BE2C (cell line): Measurements from ENCODE around the gene HORMAD2.
"Not testable (repeated sequence)": the region's sequence is repeated elsewhere in the genome, so short reads cannot be mapped to it uniquely, and the experiment has no call there.

Source experiments
- DNase-seq: peaks from one replicate; pipeline ENCODE4 v3.0.0-alpha.2; 2020
- H3K27me3 ChIP-seq: fragments of 250-450 bp; sonication (Bioruptor Pico); 2 replicates; pipeline ENCODE4 v1.5.1; 2020; ENCODE audit warnings: mild to moderate bottlenecking
- H3K36me3 ChIP-seq: fragments of 250-450 bp; sonication (Bioruptor Pico); 2 replicates; pipeline ENCODE4 v1.5.1; 2020; ENCODE audit warnings: mild to moderate bottlenecking
- H3K4me1 ChIP-seq: fragments of 250-450 bp; sonication (Bioruptor Pico); 2 replicates; pipeline ENCODE4 v1.5.1; 2020
- H3K4me3 ChIP-seq: 2 replicates; pipeline ENCODE4 v1.5.1; 2011; ENCODE audit warnings: low read depth, low read length
- H3K9me3 ChIP-seq: fragments of 250-450 bp; sonication (Bioruptor Pico); 2 replicates; pipeline ENCODE4 v1.5.1; 2020
- CTCF ChIP-seq: IDR thresholded peaks from 2 replicates; pipeline ENCODE4 v1.5.1; 2012; ENCODE audit warnings: mild to moderate bottlenecking, low read depth, low read length

The HORMAD2 gene

GRCh38 chr22:30196141-30196879 lies 116.0 kb downstream of the HORMAD2 start:
- Histone ChIP-seq H3K27me3 (no peaks in the 10 kb centered on the region), H3K4me3 (no peak overlapping the region), H3K36me3 (no peaks in the 10 kb centered on the region), H3K9me3 (no peaks in the 10 kb centered on the region), H3K4me1 (no peaks in the 10 kb centered on the region)
- TF ChIP-seq CTCF = no peak
- DNase-seq = no peak

- Histone ChIP-seq H3K4me3 (no peak overlapping the region), H3K36me3 (no peaks in the 10 kb centered on the region), H3K27me3 (no peaks in the 10 kb centered on the region), H3K4me1 (no peaks in the 10 kb centered on the region), H3K9me3 (no peaks in the 10 kb centered on the region)
- DNase-seq = no peak
- TF ChIP-seq CTCF = no peak
These were observed 116.6 kb downstream of the HORMAD2 start for GRCh38 chr22:30196880-30197336.

- H3K4me1 ChIP-seq = no peaks in the 10 kb centered on the region
- no peak for TF ChIP-seq CTCF
- H3K4me3 ChIP-seq = no peak overlapping the region
- no peaks in the 10 kb centered on the region for H3K27me3 ChIP-seq
- no peak for DNase-seq
- H3K9me3 ChIP-seq = no peaks in the 10 kb centered on the region
- H3K36me3 ChIP-seq = no peaks in the 10 kb centered on the region
These were observed 117.1 kb downstream of the HORMAD2 start for GRCh38 chr22:30197389-30197788.

GRCh38 chr22:30198152-30198825 lies 118.0 kb downstream of the HORMAD2 start:
- Histone ChIP-seq H3K4me3 (no peak overlapping the region), H3K36me3 (no peaks in the 10 kb centered on the region), H3K27me3 (no peaks in the 10 kb centered on the region), H3K9me3 (no peaks in the 10 kb centered on the region), H3K4me1 (no peaks in the 10 kb centered on the region)
- no peak for TF ChIP-seq CTCF
- no peak for DNase-seq

GRCh38 chr22:30198921-30199320 lies 118.7 kb downstream of the HORMAD2 start:
- TF ChIP-seq CTCF = no peak
- Histone ChIP-seq H3K4me3 (no peak overlapping the region), H3K4me1 (peaks cover 2% of the 10 kb centered on the region; the same call in 1 of the 2 replicates), H3K27me3 (no peaks in the 10 kb centered on the region), H3K36me3 (no peaks in the 10 kb centered on the region), H3K9me3 (no peaks in the 10 kb centered on the region)
- no peak for DNase-seq

- H3K9me3 ChIP-seq, DNase-seq, H3K4me3 ChIP-seq, H3K27me3 ChIP-seq, H3K36me3 ChIP-seq: not testable (repeated sequence)
- H3K4me1 ChIP-seq = peaks cover 19% of the 10 kb centered on the region
These were observed 120.6 kb downstream of the HORMAD2 start for GRCh38 chr22:30200905-30201304.
